Uterus (tissue), 2 donors: ENCODE data around the gene FGF14.

Experiments
- CTCF ChIP-seq, 4 experiments: fragments of 200-600 bp in 2 of 4; fragments of 450-650 bp in 2 of 4; sonication (generic) in 2 of 4; IDR thresholded peaks; one replicate each; pipeline ENCODE4 v1.5.1; 2016 to 2019; ENCODE audit warnings: antibody characterized with exemption in 4 of 4, mild to moderate bottlenecking in 2 of 4, moderate library complexity in 1 of 4
- POLR2A ChIP-seq, 2 donors: fragments of 450-650 bp; IDR thresholded peaks; one replicate each; pipeline ENCODE4 v1.6.1; 2016; ENCODE audit warnings: antibody characterized with exemption in 2 of 2, mild to moderate bottlenecking in 1 of 2, moderate library complexity in 1 of 2

- TF ChIP-seq CTCF (IDR thresholded peaks at IDR 0.05) (no peak), POLR2A (IDR thresholded peaks at IDR 0.05) (no peak)
Measured at GRCh38 chr13:101709952-101710351, 691.9 kb downstream of the FGF14 start.
